ENCODE data around the gene GADD45B. TPM values are rescaled to one million over a fixed set of nuclear protein-coding genes. Genes with fewer than 3 reads are reported as not detected.
A peak's percentile ranks its signal among the peaks of the same experiment; 100 is the strongest.

GADD45B gene
- total and polyA plus RNA-seq, 8 donors = 7.5 to 73.5 (median 14.4) TPM

DNA sequence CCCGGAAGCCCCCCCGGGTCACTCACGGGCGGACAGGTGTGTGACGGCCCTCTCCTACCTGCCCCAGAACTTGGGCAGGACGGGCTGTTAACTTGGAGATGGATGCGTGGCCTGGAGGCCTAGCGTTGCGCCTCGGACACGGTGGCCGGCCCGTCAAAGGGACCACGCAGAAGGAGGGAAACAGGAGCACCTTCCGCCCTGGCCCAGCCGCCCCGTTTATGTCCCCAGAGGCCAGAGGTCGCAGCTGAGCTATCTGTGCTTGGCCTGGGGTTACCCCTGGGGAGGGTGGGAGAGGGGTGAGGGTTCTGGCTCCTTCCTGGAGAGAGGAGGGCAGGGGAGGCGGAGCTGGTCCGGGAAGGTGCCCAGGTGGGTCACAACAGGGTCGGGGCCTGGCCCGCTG, 35.6 kb downstream of the GADD45B start:
- Histone ChIP-seq H3K36me3 (no peaks in the 10 kb centered on the region), H3K27ac (no peak overlapping the region), H3K9me3 (no peaks in the 10 kb centered on the region), H3K4me1 (peaks cover 0 to 17% of the 10 kb centered on the region in 2 donors), H3K4me3 (no peak overlapping the region), H3K27me3 (no peaks in the 10 kb centered on the region)
- TF ChIP-seq, protein P1, sequence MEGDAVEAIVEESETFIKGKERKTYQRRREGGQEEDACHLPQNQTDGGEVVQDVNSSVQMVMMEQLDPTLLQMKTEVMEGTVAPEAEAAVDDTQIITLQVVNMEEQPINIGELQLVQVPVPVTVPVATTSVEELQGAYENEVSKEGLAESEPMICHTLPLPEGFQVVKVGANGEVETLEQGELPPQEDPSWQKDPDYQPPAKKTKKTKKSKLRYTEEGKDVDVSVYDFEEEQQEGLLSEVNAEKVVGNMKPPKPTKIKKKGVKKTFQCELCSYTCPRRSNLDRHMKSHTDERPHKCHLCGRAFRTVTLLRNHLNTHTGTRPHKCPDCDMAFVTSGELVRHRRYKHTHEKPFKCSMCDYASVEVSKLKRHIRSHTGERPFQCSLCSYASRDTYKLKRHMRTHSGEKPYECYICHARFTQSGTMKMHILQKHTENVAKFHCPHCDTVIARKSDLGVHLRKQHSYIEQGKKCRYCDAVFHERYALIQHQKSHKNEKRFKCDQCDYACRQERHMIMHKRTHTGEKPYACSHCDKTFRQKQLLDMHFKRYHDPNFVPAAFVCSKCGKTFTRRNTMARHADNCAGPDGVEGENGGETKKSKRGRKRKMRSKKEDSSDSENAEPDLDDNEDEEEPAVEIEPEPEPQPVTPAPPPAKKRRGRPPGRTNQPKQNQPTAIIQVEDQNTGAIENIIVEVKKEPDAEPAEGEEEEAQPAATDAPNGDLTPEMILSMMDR (IDR thresholded peaks at IDR 0.05) = no peak
- peak in 1 of 4 donors; percentile 64 for DNase-seq
- intact Hi-C loops (cut with DNase I) = no loop called here
- no peak for ATAC-seq

DNA sequence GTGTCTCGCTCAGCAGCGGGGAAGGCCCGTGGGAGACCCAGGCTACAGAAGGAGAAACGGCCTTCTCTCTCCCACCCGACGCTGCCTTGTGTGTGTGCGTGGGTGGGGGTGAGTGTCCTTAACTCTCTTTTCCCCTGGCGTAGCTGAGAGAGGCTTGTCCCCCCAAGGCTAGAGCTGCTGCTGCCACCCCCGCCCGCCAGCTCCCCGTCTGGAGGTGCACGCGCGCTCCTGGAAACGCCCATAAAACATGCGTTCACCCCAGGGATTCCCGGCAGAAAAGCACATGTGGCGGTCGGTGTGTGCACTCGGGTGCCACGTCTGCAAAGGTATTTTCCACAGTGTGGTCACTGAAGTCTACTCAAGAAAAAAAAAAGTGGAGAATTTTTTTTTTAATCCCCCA, 36.1 kb downstream of the GADD45B start:
- TF ChIP-seq, protein P1 (IDR thresholded peaks at IDR 0.05) = no peak
- ATAC-seq = no peak

DNA sequence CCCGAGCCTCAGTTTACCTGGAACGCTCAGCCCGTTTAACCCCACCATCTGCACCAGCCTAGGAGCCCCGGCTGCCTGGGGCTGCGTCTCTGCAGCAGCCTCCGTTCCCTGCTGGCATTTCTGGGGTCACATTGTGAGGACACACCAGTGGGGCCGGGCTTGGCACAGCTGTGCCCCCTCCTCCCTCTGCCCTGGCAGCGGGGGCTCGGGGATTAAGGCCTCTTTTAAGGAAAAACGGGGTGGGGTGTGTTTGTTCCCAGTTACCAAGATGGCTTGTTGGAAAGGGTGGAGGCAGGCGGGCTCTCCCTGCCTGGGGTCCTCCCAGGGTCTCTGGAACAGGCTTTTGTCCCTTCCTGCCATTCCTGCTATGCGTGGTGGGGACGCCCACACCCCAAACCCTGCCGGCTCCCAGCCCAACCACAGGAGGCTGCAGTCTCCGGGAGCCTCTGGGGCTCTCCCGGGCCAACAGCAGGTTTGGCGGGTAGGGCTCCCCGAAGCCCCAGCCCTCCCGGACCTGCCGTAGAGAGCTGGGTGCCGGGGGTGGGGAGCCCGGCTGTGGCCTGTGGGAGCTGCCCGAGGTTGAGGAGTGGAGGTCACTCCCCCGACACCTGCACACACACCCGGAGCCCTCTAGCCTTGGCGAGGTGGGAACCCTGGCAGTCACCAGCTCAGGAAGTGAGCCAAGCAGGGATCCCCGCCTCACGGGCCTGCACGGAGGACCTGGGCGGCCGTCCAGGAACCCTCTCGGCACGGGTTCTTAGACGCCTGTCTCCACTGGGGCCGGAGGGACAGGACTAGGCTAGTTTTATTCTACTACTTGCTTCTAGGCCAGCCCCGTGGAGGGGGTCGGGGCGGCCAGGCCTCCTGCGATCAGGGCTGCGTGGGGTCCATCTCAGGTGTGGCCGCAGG, 36.9 kb downstream of the GADD45B start:
- H3K9me3 ChIP-seq = no peaks in the 10 kb centered on the region
- intact Hi-C loops (cut with DNase I) = no loop called here
- H3K4me1 ChIP-seq = peaks cover 0 to 4% of the 10 kb centered on the region in 2 donors
- no peak overlapping the region for H3K4me3 ChIP-seq
- DNase-seq = peak in 1 of 4 donors; percentile 55
- TF ChIP-seq, protein P1 (IDR thresholded peaks at IDR 0.05) = no peak
- H3K27ac ChIP-seq = no peak overlapping the region
- no peaks in the 10 kb centered on the region for H3K27me3 ChIP-seq
- H3K36me3 ChIP-seq = no peaks in the 10 kb centered on the region
- peak; percentile 64 for ATAC-seq

More for the DNA sequence above, 36.1 kb downstream of the GADD45B start:
- Histone ChIP-seq H3K36me3 (no peaks in the 10 kb centered on the region), H3K27ac (no peak overlapping the region), H3K27me3 (no peaks in the 10 kb centered on the region), H3K4me3 (no peak overlapping the region), H3K4me1 (peaks cover 0 to 12% of the 10 kb centered on the region in 2 donors), H3K9me3 (no peaks in the 10 kb centered on the region)
- intact Hi-C loops (cut with DNase I) = no loop called here
- DNase-seq = peak in 1 of 4 donors; percentile 65

DNA sequence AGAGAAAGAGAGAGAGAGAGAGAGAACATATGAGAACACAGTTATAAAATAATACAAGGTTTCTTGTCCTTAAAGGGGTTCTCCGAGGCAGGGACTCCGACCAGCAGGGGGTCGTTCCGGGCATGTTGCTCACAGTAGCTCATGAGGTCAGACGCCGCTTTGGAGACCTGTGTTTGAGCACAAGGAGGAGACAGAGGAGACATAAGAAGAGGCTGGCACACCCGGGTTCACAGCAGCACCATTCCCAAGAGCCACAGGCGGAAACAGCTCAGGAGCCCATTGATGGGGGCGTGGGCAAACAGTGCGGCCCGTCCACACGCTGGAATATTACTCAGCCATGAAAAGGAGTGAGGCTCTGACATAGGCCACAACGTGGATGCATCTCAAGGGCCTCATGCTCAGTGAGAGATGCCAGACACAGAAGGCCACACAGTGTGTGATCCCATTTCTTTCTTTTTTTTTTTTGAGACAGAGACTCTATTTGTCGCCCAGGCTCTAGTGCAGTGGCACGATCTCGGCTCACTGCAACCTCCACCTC, 39.1 kb downstream of the GADD45B start:
- no peak overlapping the region for H3K4me3 ChIP-seq
- H3K27me3 ChIP-seq = no peaks in the 10 kb centered on the region
- intact Hi-C loops (cut with DNase I) = no loop called here
- H3K27ac ChIP-seq = no peak overlapping the region
- TF ChIP-seq, protein P1 (IDR thresholded peaks at IDR 0.05) = no peak
- ATAC-seq (no peak), DNase-seq (peak in 1 of 4 donors; percentile 61)
- no peaks in the 10 kb centered on the region for H3K4me1 ChIP-seq
- no peaks in the 10 kb centered on the region for H3K9me3 ChIP-seq
- no peaks in the 10 kb centered on the region for H3K36me3 ChIP-seq

DNA sequence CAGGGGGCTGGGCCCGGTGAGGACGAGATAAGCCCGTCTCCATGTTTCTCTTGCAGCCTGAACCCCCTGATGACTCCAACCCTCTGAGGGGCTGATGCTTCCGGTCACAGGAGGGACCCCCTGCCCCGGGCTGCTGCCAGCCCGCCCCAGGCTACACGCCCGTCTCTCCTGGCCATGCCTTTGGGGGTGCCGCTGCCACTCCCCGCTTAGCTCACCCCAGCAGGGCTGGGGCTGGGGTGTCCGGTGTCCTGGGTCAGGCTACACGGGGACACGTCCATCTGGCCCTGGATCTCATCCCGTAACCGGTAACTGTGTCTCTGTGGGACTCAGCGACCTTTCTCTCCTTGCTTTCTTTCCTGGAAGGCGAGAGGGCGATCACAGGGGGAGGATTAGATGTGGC, 40.8 kb downstream of the GADD45B start:
- Histone ChIP-seq H3K4me1 (no peaks in the 10 kb centered on the region), H3K27me3 (no peaks in the 10 kb centered on the region), H3K27ac (no peak overlapping the region), H3K36me3 (no peaks in the 10 kb centered on the region), H3K9me3 (no peaks in the 10 kb centered on the region), H3K4me3 (no peak overlapping the region)
- intact Hi-C loops (cut with DNase I) = no loop called here
- no peak for ATAC-seq
- DNase-seq = peak in 1 of 4 donors; percentile 50
- TF ChIP-seq, protein P1 (IDR thresholded peaks at IDR 0.05) = no peak

Data from left lung (tissue), 10 donors.